HPDE6-E6E7 (cell line): ENCODE measurements around the gene UMODL1.

Experiments used
- DNase-seq: peaks from one replicate; pipeline ENCODE4 v3.0.0; 2011; ENCODE audit warnings: missing footprints; ENCODE audit errors: extremely low spot score

Gene UMODL1

DNA sequence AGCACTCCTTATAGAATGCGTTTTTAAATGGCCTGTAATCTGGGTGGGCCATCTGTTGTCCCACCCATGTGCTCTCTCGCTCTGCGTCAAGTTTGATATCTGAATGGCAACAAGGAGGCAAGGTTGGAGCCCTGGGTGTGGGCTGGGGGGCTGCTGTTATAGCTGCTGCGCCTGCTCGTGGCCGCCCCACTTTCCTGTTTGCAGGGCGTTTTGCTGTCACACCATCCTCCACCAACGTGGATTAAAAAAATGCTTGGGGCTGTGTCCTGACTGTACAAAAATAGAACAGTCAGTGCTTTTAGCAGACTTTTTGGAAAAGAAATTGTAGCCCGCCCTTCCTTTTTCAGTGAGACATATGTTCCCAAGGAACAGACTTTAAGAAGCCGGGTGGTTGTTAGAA lies 25.4 kb downstream of the UMODL1 start:
- DNase-seq = no peak

DNA sequence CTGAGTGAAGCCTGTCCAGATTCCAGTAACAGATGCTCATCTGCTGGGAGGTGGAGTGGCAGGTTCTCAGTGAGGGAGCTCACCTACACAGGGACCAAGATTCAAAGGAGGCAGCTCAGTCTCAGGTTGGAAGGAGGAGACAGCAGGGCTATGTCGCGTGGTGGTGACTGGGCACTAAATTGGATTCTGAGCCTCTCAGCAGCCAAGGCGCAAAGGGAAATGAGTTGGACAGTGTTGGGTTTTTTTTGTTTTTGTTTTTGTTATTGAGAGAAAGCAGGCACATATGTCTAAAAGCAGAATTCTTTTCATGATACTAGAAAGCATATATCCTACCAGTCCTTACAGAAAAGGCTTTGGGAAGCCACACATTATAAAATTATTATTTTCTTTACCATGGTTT lies 26.2 kb downstream of the UMODL1 start:
- no peak for DNase-seq

DNA sequence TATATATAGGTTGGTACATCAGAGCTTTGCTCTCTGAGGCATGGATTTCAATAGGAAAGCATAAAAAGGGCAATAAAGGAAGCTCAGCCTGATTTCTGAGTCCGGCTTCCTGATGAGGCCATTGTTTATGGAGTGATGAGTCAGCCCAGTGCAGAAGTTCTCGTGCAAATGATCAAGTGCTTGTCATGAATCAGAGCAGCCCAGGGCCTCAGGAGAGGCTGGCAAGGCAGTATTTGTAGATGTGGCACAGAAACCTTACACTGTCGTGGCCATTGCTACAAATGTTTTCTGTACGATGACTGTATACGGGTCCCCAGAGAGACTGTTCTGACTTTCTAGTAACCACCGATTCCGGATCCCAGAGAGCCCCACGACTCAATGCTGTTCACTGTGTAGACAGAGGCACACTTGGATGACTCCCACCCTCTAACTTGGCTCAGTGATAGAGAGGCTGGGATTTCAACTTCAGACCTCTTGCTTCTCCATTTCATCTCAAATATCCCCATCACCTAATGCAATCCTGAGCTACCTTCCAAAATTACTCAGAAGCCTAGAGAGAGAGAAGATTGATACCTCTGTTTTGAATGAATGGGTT lies 26.8 kb downstream of the UMODL1 start:
- DNase-seq = peak; percentile 98

DNA sequence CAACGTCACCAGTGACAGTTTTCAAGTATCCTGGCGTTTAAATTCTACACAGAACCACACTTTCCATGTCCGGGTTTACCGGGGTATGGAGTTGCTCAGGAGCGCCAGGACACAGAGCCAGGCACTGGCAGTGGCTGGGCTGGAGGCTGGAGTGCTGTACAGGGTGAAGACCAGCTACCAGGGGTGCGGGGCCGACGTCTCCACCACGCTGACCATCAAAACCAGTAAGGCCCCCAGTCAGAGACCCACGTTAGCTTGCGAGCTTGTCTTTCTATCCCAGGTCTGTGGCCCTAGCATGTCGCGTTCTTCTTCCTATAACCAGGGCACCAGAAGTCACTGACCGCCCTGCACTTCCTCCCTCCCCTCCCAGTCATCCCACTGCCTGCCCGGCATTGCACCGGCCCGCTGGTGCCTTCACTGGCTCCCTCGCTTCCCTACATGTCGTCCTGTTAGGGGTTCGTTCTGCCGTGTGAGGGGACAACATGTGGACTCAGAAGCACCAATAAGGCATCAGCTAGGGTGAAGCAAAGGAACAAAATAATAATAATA lies 27.9 kb downstream of the UMODL1 start:
- no peak for DNase-seq

DNA sequence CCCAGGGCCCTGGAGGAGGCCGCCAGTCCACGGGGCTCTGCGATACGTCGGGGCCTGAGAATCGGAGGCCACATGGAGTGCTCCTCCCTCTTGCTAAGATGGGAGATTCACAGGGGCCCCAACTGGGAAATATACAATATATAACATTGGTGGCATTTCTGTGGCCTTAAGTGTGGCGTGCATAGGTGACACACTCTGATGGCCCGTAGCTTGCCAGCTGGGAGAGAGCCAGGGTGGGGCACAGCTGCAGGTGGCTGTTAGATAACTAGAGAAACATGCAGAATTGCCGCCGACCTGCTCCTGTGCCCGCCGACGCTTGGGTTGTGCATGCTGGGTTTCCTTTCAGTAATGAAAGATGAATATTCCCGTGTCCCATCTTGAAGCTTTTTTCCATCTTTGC lies 30.1 kb downstream of the UMODL1 start:
- DNase-seq = no peak

DNA sequence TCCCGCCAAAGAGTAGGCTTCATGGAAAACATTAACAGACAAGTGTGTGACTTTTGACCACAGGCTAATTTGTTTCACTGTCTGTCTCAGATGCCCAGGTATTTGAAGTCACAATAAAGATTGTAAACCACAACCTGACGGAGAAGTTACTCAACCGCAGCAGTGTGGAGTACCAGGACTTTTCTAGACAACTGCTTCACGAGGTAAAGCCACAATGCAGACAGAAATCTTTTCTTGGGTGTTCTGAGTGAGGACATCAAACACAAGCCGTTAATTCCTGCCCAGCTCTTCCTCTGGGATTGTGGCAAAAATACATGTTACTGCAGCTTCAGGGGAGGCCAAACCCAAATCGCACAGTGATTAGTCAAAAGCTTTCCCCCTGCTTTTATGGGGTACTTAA lies 31.0 kb downstream of the UMODL1 start:
- DNase-seq = no peak

DNA sequence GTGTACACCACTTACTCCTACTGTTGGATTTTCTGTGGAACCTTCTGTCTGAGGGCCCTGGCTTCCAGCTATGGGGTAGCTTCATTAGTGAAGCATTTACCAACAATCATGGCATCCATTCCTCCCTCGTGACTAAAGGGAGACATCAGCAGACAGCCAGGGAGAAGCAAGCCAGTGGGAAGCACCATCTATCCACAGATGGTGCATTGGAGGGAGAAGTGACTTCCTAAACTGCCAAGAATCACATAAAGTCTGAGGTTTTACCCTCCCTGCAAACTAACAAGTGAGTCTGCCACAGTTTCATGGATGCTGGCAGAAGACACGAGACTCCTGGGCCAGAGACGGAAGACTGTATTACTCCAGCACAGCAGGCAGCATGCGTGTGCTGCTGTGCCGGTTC lies 31.4 kb downstream of the UMODL1 start:
- DNase-seq = no peak

DNA sequence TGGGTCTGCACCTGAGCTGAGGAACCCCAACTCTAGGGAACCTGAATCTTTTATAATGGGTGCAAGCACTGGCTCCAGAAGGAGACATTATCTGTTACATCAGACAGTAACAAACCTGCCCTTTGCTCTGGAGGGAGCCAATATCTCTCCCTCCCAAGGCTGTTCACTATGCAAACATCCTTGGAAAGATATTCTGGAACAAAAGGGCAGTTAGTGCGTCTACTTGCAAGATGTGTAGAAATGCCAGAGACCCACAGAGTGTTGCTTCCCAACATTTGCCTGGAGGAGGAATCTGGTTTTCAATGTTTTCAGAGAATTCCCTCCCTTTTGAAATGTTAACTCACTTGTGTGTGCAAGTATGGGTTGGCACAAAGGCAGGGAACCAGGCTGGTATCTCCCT lies 31.9 kb downstream of the UMODL1 start:
- DNase-seq = no peak

DNA sequence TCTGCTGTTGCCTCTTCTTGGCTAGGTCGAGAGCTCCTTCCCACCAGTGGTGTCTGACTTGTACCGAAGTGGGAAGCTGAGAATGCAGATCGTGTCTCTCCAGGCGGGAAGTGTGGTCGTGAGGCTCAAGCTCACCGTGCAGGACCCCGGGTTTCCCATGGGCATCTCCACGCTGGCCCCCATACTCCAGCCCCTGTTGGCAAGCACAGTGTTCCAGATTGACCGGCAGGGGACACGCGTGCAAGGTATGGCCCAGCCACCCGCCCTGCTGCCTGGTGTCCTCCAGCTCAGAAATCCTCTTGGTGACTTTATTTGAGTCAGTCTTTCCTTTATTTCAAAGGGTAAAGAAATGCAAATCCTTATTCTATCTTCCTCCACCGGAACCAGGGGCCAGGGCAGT lies 32.7 kb downstream of the UMODL1 start:
- no peak for DNase-seq

DNA sequence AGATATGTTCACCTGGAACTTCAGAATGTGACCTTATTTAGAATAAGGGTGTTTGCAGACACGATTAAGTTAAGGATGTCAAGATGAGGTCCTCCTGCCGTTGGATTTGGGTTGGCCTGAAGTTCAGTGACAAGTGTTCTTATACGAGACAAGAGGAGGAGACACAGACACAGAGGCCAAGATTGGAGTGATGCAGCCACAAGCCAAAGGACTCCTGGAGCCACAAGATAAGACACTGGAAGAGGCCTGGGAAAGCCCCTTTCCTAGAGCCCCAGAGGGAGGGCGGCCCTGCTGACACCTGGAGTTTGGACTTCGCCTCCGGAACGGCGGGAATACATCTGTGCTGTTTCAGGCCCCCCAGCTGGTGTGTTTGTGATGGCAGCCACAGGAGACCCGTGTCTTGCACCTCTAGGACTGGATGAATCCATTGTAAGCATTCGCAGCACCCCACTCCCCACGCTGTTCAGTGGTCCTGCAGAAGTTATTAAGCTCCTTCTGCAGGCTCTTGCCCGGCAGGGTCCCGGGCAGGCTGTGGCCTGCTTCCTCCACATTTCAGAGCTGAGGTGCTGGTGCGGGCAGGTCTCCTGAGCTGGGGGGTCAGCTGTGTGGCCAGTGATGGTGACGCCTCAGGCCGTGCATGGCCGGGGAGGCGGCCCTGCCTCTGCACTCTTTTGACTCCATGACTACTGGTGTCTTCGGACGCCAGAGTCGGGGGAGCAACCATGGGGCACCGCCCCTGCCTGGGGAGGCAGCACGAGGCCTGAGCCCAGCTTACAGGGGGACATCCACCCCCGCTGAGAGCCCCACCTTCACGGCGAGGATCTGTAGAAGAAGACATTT lies 34.6 kb downstream of the UMODL1 start:
- no peak for DNase-seq

DNA sequence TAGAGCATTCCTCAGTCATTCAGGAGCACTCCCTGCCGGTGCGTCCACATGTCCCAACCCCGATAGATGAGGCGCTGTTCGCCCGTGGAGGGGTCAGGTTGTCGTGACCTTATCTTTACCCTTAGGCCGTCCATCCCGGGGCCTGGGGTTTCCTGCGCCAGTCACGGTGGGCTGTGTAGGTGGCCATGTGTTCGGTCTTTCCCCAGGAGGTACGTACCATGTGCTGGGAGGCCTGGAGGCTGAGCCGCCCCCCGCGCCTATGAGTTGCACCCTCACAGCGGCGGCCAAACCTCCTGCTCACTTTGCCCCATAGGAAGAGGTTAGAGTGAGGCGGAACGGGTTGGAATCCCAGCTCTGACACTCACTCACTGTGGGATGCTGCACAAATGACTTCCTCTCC lies 35.3 kb downstream of the UMODL1 start:
- DNase-seq = no peak

DNA sequence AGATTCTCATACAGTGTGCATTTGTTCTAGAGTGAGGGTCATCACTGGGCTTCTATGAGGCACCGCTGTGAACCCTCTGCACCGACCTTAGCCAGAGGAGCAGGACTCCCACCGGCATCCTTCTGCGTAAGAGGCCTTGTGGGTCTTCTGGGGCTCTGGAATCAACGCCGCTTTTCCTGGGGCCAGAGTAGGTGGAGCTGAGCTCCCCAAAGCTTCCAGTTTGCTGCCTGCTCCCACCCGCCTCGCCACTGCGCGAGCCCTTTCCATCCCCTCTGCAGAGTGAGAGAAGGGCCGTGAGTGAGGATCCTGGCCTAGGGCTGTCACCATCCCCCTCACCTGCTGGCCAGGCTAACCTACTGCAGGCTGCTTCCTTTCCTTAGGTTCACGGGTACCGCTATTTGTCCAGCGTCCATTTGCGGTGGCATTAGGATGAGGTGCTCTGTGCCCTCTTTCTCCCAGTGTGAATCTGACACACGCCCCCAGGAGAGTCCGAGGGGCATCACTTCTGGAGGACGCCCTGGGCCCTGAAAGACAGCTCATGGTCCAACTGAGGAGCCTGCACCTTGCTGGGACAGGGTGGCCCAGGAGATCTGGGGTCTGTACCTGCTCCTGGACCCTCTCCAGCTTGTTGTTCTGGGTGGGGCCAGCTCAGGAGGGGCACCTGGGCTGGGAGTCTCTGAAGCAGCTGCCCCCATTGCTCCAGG lies 36.2 kb downstream of the UMODL1 start:
- DNase-seq = no peak

DNA sequence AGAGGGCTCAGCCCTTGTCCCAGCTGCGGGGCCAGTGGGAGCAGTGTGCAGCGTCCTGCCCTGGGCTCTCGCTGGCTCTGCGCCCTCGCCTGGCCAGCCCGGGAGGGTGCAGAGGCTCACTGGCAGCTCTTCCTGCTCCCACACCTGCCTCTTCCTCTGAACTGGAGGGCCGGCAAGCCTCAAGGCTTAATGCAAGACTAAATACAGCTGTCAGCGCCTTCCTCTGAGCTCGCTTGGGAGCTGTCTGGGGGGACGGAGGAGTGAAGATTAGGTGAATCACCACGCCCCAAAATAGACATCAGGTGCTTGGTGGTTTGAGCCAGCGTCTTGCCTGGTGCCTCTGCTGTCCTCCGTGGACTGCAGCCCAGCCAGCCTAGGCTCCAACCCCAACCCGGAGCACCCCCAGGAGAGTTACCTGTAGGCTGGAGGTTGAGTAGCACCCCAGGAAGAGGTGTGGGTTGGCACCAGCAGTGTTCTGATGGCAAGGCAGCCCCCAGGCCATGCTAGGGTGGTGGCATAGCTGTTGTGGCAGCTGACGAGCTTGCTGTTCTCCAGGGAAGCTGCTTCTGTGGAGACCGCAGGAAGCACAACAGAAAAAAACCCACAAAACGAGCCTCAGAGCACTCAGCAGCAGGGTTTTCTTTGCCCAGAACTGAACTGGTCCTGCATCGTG lies 36.9 kb downstream of the UMODL1 start:
- DNase-seq = peak; percentile 85

DNA sequence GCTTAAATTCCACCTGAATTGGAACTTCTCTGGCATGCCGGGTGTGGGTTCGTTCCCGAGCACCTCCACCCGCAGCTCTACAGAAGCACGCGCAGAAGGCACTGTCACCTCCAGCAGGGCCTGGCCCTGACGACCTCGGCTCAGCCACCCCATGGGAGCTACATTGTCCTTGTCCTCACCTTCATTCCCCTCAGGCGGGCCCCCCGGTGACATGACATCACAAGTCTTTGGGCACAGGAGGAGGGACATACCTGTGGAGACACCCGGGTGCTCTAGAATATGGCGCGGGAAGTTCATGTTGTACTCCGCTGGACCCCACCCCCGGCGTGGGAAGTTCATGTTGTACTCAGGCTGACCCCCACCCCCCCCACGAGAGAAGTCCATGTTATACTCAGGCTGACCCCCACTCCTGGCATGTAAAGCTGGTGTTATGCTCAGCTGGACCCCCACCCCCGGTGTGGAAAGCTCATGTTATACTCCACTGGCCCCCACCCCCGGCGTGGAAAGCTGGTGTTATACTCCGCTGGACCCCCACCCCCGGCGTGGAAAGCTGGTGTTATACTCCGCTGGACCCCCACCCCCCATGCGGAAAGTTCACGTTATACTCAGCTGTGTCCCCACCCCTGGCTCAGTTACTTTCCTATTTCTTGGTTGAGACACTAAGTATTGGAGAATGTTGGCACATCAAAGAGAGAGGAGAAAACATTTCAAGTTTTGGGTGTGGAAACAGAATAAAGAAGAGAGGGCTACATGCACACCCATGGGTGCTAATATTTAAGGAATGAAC lies 37.6 kb downstream of the UMODL1 start:
- DNase-seq = no peak

DNA sequence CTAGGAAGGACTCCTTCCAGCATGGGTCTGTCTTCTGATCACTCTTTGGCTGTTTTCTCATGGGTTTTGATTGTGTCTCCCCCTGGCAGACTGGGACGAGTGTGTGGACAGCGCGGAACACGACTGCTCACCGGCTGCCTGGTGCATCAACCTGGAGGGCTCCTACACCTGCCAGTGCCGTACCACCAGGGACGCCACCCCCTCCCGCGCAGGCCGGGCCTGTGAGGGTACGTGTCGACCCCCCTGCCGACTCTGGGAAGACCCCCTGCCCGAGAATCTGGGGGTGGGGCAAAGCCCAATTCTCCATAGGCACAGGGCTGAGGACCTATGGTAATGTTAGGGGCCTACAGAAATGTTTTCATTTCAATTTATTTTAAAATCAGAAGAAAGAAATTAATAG lies 38.4 kb downstream of the UMODL1 start:
- no peak for DNase-seq

DNA sequence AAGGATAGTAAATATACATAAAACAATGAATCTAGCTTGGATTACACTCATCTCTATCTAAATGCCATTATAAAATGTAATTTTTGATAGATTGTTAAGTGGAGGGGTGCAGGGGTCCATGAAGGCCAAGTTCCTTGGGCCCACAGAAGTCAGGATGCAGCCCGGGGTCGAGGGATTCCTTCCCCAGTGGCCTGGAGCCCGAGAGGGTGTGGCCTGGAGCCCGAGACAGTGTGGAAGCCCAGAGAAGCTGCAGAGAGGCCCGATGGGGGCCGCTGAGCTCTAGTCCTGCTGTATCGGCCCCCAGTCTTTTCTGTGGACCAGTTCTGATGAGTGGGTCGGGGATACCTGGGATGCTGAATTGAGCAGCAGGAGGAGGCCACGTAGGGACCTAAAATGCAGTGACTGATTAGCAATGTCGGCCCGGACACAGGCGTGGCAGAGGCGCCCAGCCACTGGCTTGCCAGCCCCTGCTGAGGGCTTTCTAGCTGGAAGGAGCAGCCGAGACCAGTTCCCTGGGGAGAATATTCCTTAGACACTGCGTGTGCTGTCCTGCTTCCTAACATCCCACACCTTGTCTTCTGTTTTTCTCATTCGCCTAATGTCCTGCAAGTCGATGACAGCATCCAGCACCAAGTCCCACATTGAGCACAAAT lies 38.9 kb downstream of the UMODL1 start:
- no peak for DNase-seq

DNA sequence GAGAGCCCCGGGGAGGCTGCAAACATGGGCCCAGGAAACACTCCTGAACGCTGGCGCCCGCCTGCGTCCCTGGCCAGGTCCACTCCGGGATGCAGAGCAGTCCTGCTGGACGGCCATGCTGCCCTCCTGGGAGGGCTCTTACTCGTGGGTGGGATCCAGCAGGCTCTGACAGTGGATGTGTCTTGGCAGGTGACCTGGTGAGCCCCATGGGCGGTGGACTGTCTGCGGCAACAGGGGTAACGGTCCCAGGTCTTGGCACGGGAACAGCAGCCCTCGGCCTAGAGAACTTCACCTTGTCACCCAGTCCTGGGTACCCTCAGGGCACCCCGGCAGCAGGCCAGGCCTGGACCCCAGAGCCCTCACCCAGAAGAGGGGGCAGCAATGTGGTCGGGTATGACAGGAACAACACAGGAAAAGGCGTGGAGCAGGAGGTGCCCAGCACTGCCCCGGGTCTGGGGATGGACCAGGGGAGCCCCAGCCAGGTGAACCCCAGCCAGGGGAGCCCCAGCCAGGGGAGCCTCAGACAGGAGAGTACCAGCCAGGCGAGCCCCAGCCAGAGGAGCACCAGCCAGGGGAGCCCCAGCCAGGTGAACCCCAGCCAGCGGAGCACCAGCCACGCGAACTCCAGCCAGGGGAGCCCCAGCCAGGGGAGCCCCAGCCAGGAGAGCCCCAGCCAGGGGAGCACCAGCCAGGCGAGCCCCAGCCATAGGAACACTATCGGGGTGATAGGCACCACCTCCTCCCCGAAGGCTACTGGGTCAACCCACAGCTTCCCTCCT lies 39.8 kb downstream of the UMODL1 start:
- no peak for DNase-seq

DNA sequence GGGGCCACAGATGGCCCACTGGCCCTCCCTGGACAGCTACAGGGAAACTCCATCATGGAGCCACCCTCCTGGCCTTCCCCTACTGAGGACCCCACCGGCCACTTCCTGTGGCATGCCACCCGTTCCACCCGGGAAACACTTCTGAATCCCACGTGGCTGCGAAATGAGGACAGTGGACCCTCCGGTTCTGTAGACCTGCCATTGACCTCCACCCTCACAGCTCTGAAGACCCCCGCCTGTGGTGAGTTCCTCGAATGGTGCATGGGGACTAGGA lies 40.3 kb downstream of the UMODL1 start:
- DNase-seq = no peak

DNA sequence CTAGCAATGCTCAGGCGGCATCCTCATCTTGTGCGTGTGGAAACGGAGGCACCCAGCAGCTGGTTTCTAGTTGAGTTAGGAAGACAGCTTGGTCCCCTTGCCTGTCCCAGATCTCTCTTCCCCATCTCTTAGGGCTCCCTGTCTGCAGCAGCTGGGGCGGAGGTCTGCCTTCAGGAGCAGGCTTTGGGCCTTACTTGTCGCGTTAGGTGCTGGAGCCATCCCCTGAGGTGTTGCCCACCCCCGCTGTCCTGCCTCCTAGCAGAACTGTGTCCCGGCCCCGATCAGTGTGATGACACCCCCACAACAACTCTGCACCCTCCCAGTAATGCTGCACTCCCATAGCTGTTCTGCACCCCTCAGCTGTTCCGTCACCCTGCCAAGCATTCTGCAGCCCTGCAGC lies 40.7 kb downstream of the UMODL1 start:
- DNase-seq = no peak

DNA sequence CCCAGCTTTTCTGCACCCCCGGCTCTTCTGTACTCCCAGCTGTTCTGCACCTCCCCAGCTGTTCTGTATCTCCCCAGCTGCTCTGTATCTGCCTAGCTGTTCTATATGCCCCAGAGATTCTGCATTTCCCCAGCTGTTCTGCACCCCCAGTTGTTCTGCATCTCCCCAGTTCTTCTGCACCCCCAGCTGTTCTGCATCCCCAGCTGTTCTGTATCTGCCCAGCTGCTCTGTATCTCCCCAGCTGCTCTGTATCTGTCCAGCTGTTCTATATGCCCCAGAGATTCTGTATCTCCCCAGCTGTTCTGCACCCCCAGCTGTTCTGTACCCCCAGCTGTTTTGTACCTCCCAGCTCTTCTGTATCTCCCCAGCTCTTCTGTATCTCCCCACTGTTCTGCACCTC lies 41.1 kb downstream of the UMODL1 start:
- no peak for DNase-seq
